Esophagus (tissue), 2 donors: ENCODE results near the gene RNPEP. TPM values are rescaled to one million over a fixed set of nuclear protein-coding genes. Genes with fewer than 3 reads are reported as not detected.

ENCODE experiments used
- H3K27ac ChIP-seq, 2 donors: one replicate each; pipeline ENCODE4 v1.5.1; 2013; ENCODE audit warnings: low read depth in 2 of 2, mild to moderate bottlenecking in 2 of 2, inconsistent platforms in 1 of 2, low read length in 1 of 2, moderate library complexity in 1 of 2
- H3K27me3 ChIP-seq, 2 donors: one replicate each; pipeline ENCODE4 v1.6.1; 2013; ENCODE audit warnings: low read length in 2 of 2, control low read depth in 1 of 2, mild to moderate bottlenecking in 1 of 2; ENCODE audit not compliant: insufficient read depth in 2 of 2, control insufficient read depth in 1 of 2
- H3K36me3 ChIP-seq, 2 donors: one replicate each; pipeline ENCODE4 v1.6.1; 2013; ENCODE audit warnings: low read length in 1 of 2; ENCODE audit not compliant: control insufficient read depth in 2 of 2, insufficient read depth in 2 of 2
- H3K4me1 ChIP-seq, 2 donors: one replicate each; pipeline ENCODE4 v1.6.1; 2013; ENCODE audit warnings: low read length in 1 of 2; ENCODE audit not compliant: control insufficient read depth in 2 of 2, insufficient read depth in 2 of 2
- H3K4me3 ChIP-seq, 2 donors: one replicate each; pipeline ENCODE4 v1.5.1; 2013; ENCODE audit warnings: low read length in 2 of 2, mild to moderate bottlenecking in 2 of 2, low read depth in 1 of 2, moderate library complexity in 1 of 2
- H3K9me3 ChIP-seq, 2 donors: one replicate each; pipeline ENCODE4 v1.6.1; 2013; ENCODE audit warnings: mild to moderate bottlenecking in 2 of 2, low read depth in 1 of 2, low read length in 1 of 2, moderate library complexity in 1 of 2; ENCODE audit not compliant: control insufficient read depth in 2 of 2, insufficient read depth in 1 of 2
- WGBS, 2 donors: extraction: QIAGEN DNeasy Blood & Tissue Kit; methylation state at CpG; one replicate each; pipeline ENCODE4 v1.1.7; 2013; 5-methylcytosine and 5-hydroxymethylcytosine counted together
- polyA plus RNA-seq, 2 donors: library from polyadenylated mRNA; stranded (reverse); fragments of 200-250 nt; gene quantifications; one replicate each; pipeline ENCODE4 v1.2.3, GENCODE V29; 2013
- donor health status: healthy with polysubstance abuse.
- donor health status: Bipolar disorder and iron deficiency.

The RNPEP gene
- polyA plus RNA-seq, 2 donors, result 45.3 to 52.3 TPM

DNA sequence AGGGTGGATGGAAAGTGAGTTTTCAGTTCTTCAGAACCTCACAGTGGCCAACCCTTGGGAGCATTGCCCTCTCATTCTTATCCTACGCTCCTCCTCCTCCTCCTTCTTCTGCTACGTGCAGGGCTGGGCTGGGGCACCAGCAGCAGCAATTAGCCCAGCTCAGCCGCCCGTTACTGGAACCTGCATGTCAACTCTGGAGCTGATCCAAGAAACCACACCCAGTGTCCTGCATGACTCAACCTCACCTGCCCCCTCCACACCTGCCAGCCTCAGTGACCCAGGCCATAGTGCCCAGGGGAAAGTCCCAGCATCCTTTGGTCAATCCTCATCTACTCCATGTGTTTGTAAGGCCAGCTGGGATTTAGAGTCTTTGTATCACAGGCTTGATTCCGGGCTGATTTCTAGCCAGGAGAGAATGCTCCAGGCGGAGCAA is 40.6 kb downstream of the RNPEP start:
- WGBS, 2 donors, result 31 to 34% methylated on average over 6 of the region's 6 CpGs
- H3K27ac ChIP-seq, result peak overlapping the region; percentile 53 to 88

DNA sequence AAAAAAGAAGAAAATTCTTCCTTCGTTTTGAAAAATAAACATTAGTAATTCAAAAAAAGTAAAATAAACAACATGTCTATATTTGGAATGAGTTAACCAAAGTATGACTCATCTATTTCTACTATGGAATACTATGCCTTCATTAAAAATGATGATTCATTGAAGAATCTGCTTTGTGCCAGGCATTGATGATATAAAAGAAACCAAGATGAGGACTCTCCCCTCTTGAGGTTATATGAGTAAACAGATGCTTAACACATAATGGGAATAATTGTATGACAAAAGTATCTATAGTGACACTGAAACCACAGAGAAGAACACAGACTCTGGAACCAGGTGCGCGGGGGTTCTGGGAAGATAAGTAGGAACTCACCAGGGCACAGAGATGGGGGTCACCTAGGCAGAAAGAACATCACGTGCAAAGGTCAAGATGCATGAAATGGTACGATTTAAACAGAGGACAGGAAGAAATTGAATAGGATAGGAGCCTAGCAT is 46.8 kb downstream of the RNPEP start:
- Histone ChIP-seq H3K36me3 (no peaks in the 10 kb centered on the region), H3K27ac (peak overlapping the region in 1 of 2 donors; percentile 27), H3K27me3 (no peaks in the 10 kb centered on the region), H3K9me3 (no peaks in the 10 kb centered on the region), H3K4me3 (no peak overlapping the region), H3K4me1 (peaks cover 0 to 1% of the 10 kb centered on the region in 2 donors)
- 60 to 76% methylated on average over 5 of the region's 5 CpGs for WGBS, 2 donors

More for the DNA sequence above, 40.6 kb downstream of the RNPEP start:
- Histone ChIP-seq H3K9me3 (no peaks in the 10 kb centered on the region), H3K36me3 (no peaks in the 10 kb centered on the region), H3K4me3 (no peak overlapping the region), H3K4me1 (peaks cover 4 to 6% of the 10 kb centered on the region in 2 donors), H3K27me3 (no peaks in the 10 kb centered on the region)

DNA sequence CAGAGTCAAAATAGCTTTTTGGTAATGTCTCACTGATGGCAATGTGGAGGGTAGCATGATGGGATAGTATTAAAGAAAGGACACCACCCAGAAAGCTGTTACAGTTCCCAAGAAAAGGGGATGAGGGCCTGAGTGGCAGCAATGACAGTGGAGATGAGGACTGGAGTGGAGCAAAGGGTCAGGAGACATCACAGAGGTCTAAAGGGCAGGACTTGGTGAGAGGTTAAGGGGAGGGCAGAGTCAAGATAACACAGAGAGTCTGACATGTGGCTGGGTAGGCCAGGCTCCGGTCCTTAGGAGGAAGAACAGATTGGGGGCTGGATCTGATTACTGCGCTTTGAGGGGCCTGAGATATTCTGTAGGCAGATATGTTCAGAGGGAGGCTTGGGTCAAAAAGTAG is 47.3 kb downstream of the RNPEP start:
- Histone ChIP-seq H3K36me3 (no peaks in the 10 kb centered on the region), H3K9me3 (no peaks in the 10 kb centered on the region), H3K4me1 (peaks cover 0 to 5% of the 10 kb centered on the region in 2 donors), H3K27me3 (no peaks in the 10 kb centered on the region), H3K27ac (peak overlapping the region in 1 of 2 donors; percentile 27), H3K4me3 (no peak overlapping the region)
- WGBS, 2 donors, result 79 to 93% methylated on average over 2 of the region's 2 CpGs

DNA sequence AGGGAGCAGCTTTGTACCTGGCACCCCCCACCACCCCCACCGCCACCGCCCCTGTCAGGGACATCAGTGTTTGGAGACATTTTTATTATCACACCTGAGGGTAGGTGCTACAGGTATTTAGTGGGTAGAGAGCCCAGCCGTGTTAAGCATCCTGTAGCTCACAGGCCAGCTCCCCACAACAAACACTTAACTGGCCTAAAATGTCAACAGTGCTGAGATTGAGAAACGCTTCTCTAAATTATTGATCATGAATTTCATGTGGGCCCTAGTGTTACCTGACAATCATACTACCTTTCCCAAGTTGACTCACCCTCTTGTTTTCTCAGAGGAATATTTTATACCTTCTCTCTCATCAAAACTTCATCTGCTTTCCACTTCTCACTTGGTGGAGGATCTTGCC is 49.3 kb downstream of the RNPEP start:
- Histone ChIP-seq H3K27ac (peak overlapping the region; percentile 6 to 22), H3K4me1 (peaks cover 0 to 5% of the 10 kb centered on the region in 2 donors), H3K27me3 (no peaks in the 10 kb centered on the region), H3K4me3 (no peak overlapping the region), H3K36me3 (no peaks in the 10 kb centered on the region), H3K9me3 (no peaks in the 10 kb centered on the region)
- 68 to 72% methylated on average over 4 of the region's 4 CpGs for WGBS, 2 donors

DNA sequence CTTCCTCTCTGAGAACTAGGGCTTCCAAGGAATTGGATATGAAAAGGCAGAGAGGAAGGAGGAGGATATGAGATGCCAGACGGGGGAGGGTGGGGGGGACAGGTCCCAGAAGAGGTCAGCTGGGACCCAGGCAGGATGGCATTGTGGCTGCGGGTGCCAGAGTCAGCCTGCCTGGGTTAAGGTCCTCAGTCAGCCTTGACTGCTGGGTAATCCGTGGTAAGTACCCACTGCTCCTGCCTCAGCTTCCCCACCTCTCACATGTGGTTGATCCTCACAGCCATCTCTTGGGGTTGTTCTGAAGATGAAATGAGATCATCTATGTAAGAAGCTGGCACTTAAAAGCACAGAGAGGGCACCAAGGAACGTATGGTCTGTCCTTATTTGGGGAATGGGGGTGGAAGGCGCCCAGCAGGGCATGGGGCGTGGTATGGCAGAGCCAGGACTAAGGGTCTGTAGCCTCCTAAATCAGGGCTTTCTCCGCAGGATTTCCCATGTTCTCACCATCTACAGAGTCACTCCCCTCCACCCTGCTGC is 51.8 kb downstream of the RNPEP start:
- peak overlapping the region; percentile 87 to 88 for H3K27ac ChIP-seq
- H3K4me1 ChIP-seq, result peaks cover 2 to 5% of the 10 kb centered on the region in 2 donors
- H3K27me3 ChIP-seq, result no peaks in the 10 kb centered on the region
- no peaks in the 10 kb centered on the region for H3K36me3 ChIP-seq
- H3K9me3 ChIP-seq, result no peaks in the 10 kb centered on the region
- WGBS, 2 donors, result 75 to 76% methylated on average over 7 of the region's 7 CpGs
- H3K4me3 ChIP-seq, result no peak overlapping the region

DNA sequence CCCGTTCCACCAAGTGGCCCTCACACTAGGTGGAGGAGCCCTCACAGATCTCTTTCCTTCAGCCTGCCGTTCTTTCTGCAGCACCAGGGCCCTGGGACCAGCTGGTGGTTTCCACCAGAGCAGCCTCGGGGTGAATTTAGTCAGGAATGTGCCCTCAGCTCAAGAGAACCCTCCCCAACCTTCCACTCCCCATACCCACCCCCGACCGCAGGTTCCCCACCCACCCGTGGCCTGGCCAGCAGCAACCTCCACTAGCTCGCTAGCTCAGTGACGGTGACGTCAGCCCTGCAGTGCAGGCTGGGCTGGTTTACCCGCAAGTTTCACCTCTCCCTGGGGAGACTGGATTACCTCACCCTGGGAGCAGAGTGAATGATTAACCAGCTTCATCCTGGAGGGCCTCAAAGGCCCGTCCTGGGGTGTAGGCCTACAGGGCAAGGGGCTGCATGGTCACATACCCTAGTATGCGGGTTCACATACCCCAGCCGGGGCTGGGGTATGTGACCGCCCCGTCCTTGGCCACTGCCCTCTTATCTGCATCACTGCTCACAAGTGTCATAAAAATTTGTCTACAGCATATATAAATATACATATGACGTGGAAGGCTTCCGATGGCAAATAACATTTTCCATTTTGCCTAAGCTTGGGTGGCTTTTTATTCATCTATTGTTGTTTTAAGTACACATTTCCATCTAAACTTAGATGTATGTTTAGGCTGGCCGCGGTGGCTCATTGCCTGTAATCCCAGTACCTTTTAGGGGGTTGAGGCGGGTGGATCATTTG is 52.4 kb downstream of the RNPEP start:
- H3K27me3 ChIP-seq, result no peaks in the 10 kb centered on the region
- no peak overlapping the region for H3K4me3 ChIP-seq
- peaks cover 2 to 5% of the 10 kb centered on the region in 2 donors for H3K4me1 ChIP-seq
- no peaks in the 10 kb centered on the region for H3K36me3 ChIP-seq
- no peaks in the 10 kb centered on the region for H3K9me3 ChIP-seq
- 38 to 39% methylated on average over 20 of the region's 20 CpGs for WGBS, 2 donors
- peak overlapping the region; percentile 87 to 91 for H3K27ac ChIP-seq

DNA sequence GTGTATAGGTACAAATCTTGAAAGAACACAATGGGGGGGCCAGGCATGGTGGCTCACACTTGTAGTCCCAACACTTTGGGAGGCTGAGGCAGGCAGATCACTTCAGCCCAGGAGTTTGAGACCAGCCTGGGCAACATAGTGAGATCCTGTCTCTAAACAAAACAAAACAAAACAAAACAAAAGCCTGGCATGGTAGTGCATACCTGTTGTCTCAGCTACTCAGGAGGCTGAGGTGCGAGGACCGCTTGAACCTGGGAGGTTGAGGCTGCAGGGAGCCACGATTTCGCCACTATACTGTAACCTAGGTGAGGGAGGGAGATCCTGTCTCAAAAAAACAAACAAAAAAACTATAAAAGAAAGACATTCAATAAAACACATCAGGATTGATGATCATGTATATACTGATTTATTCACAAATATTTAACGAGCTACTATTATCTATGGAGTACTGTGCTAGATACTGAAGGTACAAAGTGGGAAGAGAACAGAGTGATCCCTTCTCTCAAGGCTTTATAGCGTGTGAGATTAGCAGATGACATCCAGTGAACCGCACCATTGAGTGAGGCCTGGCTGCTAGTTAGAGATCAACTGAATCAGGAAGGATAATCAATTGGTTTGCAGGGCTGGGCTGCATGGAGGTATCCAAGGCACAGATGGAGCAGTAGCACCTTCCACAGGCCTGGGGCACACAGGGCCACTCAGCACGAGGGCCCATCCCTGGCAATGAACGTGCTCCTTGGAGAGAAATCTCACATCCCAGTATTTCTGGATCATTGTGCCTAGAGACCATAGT is 54.3 kb downstream of the RNPEP start:
- Histone ChIP-seq H3K36me3 (no peaks in the 10 kb centered on the region), H3K27me3 (no peaks in the 10 kb centered on the region), H3K4me3 (no peak overlapping the region), H3K4me1 (peaks cover 2 to 5% of the 10 kb centered on the region in 2 donors), H3K9me3 (no peaks in the 10 kb centered on the region), H3K27ac (peak overlapping the region in 1 of 2 donors; percentile 30)
- 84 to 94% methylated on average over 9 of the region's 9 CpGs for WGBS, 2 donors

DNA sequence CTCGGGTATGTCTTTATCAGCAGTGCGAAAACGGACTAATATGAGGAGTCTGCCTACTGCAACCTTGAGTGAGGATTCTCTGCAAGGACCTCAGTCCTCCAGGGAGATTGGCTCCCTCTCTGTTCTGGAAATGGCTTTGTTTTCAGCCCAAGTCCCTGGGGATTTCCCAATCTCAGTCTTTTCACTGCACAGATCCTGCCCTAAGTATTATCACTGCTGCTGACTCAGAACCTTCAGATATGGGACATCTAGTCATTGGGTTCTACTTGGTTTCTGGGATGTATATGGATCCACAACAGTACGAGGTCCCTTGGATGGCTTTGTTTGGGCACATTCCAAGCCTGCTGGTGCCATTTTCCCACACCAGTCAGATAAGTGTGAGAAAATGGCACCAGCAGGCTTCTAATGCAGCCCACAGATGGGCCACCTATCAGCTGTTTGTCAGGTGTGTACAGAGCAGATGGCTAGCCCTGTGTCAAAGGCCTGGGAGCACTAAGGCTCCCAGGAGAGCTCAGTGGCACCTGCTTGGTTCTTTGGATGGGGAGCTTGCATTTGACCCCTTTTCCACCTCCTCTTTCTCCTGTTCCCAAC is 55.4 kb downstream of the RNPEP start:
- Histone ChIP-seq H3K9me3 (no peaks in the 10 kb centered on the region), H3K36me3 (no peaks in the 10 kb centered on the region), H3K4me1 (peaks cover 2 to 5% of the 10 kb centered on the region in 2 donors), H3K27me3 (no peaks in the 10 kb centered on the region), H3K4me3 (no peak overlapping the region), H3K27ac (peak overlapping the region; percentile 11 to 65)
- 80 to 86% methylated on average over 4 of the region's 4 CpGs for WGBS, 2 donors

DNA sequence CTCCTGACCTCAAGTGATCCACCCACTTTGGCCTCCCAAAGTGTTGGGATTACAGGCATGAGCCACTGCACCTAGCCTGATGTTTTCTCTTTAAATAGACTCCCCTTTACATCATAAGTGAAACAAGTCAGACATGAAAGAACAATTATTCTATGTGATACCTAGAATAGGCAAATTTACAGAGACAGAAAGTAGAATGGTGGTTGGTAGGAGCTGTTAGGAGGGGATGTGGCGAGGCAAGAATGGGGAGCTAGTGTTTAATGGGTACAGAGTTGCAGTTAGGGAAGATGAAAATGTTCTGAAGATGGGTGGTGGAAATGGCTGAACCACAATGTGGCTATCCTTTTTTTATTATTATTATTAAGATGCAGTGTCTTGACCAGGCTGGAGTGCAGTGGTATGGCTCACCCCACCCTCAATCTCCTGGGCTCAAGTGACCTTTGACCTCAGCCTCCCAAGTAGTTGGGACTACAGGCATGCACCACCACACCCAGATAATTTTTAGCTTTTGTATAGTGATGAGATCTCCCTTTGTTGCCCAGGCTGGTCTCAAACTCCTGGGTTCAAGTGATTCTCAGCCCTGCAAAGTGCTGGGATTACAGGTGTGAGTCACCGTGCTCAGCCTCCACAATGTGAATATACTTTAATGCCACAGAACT is 56.4 kb downstream of the RNPEP start:
- no peak overlapping the region for H3K4me3 ChIP-seq
- WGBS, 2 donors, result 83 to 92% methylated on average over 2 of the region's 2 CpGs
- H3K36me3 ChIP-seq, result no peaks in the 10 kb centered on the region
- no peaks in the 10 kb centered on the region for H3K27me3 ChIP-seq
- H3K9me3 ChIP-seq, result no peaks in the 10 kb centered on the region
- peak overlapping the region in 1 of 2 donors; percentile 15 for H3K27ac ChIP-seq
- H3K4me1 ChIP-seq, result peaks cover 2 to 5% of the 10 kb centered on the region in 2 donors
